PC-3 (cell line): ENCODE data around the gene FAM229A.

ENCODE experiments used
- EZH2 ChIP-seq: fragments of 300-600 bp; sonication (generic); IDR thresholded peaks from one replicate; pipeline ENCODE4 v1.6.1; 2017; ENCODE audit warnings: antibody characterized with exemption, mild to moderate bottlenecking, low read length; ENCODE audit not compliant: unreplicated experiment
- TF ChIP-seq, protein P1 (sequence below): fragments of 300-600 bp; sonication (generic); conservative IDR thresholded peaks from 2 replicates; pipeline ENCODE4 v1.5.1; 2017; ENCODE audit warnings: antibody characterized with exemption, low read depth, mild to moderate bottlenecking, low read length

DNA sequence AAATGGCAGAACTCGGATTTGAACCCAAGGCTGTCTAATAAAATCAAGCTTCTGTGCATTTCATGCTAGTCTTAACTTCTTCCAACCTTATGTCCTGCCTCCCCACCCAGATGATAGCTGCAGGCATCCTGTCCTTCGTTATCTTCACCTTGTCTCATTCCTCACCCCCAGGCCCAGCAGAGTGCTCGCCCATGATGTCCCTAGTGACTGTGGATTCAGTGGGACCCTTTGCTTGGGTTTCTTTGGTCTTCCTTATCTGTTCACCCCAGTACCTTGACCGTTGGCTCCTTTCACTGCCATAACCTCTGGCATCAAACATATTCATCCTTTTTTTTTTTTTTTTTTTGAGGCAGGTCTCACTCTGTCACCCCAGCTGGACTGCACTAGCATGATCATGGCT lies 37.6 kb upstream of the FAM229A start:
- TF ChIP-seq, protein P1, sequence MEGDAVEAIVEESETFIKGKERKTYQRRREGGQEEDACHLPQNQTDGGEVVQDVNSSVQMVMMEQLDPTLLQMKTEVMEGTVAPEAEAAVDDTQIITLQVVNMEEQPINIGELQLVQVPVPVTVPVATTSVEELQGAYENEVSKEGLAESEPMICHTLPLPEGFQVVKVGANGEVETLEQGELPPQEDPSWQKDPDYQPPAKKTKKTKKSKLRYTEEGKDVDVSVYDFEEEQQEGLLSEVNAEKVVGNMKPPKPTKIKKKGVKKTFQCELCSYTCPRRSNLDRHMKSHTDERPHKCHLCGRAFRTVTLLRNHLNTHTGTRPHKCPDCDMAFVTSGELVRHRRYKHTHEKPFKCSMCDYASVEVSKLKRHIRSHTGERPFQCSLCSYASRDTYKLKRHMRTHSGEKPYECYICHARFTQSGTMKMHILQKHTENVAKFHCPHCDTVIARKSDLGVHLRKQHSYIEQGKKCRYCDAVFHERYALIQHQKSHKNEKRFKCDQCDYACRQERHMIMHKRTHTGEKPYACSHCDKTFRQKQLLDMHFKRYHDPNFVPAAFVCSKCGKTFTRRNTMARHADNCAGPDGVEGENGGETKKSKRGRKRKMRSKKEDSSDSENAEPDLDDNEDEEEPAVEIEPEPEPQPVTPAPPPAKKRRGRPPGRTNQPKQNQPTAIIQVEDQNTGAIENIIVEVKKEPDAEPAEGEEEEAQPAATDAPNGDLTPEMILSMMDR: no peak
- no peak for TF ChIP-seq EZH2
